ENCODE data around the gene NEUROD2.

NEUROD2 gene

DNA sequence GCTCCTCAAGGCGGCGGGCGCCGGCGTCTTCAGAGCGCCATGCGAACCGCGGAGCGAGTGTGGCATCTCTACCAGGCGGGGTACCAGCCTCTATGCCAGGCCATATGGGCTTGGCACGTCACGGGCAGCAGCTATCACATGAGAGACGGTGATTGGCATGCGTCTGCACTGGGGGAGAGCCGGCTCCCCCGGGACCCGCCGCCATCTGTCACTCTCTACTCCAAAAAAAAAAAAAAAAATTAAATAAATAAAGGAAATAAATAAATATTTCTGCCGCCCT is at the start of gene NEUROD2:
NEUROD2 (minus strand) TSS at position 70 of the 280 bp plus-strand sequence. CDS start 1,321 bp downstream, outside the sequence.
- DNase-seq (ENCODE audit: low read depth in 2 of 2), result no peak

DNA sequence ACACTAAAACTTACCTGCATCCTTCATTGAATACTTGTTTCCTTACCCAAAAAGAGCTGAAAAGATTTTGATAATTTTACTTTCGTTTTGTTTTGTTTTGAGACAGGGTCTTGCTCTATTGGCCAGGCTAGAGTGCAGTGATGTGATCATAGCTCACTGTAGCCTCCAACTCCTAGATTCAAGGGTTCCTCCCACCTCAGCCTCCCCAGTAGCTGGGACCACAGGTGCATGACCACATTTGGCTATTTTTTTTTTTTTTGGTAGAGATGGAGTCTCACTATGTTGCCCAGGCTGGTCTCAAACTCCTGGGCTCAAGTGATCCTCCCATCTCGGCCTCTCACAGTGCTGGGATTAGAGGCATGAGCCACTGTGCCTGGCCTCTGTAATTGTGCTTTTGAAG is 47.4 kb upstream of the NEUROD2 start:
- no peak for DNase-seq (ENCODE audit: low read depth in 2 of 2)

DNA sequence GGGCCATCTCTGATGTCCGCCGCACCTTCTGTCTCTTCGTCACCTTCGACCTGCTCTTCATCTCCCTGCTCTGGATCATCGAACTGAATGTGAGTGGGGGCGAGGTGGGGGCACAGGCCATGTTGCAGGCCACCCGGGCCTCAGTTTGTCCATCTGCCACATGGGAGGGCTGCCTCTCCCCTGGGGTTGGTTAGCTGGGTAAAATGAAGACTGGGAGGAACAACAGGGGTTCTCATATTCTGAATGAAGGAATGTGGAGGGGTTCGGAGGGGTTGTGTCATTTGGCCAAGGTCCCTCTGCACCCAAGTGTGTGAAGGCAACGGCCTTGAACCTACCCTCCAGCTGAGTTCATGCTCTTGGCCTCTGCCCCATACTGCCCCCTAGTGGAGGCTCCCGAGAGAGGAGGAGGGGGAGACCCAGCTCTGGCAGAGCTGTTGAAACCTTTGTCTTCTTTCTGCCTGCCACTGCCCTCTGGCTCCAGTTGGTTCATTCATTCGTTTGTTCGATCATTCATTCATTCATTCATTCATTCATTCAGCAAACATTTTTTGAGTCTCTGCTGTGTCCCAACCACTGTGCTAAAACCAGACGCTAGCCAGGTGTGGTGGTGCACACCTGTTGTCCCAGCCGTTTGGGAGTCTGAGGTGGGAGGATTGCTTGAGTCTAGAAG is 46.1 kb upstream of the NEUROD2 start:
- peak; percentile 46 to 62 for DNase-seq (ENCODE audit: low read depth in 2 of 2)

DNA sequence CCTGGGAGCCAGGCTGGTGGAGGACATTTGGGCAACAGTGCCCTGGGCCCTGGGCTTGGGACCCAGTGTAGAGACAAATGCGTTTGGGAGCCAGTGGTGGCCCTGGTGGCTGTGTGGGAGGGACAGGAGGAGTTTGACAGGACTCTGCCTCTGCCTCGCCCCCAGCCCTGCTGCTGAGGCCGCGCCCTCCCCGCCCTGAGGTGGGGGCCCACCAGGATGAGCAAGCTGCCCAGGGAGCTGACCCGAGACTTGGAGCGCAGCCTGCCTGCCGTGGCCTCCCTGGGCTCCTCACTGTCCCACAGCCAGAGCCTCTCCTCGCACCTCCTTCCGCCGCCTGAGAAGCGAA is 45.6 kb upstream of the NEUROD2 start:
- no peak for DNase-seq (ENCODE audit: low read depth in 2 of 2)

DNA sequence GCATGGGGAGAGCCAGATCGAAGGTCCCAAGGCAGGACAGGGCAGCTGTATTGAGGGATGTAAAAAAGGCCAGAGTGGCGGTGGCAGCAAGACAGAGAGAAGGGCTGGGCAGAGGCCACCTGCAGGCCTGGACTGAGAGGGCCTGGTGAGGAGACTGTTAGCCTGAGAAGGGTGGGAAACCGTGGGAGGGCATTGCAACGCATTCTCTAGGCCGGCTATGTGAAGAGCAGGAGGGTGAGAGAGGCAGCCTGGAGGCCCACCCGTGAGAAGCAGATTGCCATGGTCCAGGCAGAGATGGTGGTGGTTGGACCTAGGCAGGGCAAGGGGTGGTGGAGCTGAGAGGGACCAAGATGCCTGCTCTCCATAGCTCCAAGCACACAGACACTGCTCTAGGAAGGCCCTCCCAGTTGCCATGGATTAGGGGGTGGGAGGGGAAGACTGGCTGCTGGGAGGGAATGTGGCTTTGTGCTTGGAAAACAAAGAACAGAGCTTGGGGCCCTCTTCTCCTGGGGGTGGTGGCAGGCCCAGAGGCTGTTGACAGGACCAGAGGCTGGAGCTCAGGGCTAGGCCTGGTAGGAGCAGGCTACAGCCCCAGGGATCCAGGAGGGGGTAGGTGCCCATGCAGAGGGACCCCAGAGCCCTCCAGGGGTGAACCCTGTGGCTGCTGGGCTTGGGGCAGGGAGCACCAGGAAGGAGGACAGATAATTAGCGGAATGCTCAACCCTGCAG is 45.0 kb upstream of the NEUROD2 start:
- DNase-seq (ENCODE audit: low read depth in 2 of 2), result no peak

DNA sequence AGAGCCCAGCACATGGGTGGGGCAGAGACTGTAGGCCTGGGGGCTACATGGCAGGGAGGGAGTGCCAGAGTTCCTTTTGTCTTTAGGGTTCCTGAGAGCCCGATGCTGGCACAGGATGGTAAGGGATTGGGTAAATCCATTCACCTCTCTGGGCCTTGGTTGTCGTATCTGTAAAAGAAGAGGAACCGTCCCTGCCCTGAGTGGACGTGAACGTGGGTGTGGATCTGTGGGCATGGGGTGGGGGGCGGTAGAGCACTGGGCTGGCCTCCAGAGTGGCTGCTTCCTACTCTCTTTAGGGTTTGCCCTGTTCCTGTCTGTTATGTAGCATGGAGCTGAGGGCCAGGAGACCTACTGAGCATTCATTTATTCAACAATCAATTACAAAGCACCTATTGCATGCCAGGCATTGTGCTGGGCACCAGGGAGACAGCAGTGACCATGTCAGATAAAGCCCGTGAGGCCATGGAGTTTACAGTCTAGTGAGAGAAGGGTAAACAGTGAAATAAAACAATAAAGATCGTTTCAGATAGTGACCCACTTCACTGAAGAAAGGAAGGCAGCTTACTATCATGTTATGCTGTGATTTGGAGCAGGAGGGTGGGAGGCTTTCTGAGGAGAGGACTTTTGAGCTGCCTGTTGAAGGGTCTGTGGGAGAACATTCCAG is 44.3 kb upstream of the NEUROD2 start:
- no peak for DNase-seq (ENCODE audit: low read depth in 2 of 2)

DNA sequence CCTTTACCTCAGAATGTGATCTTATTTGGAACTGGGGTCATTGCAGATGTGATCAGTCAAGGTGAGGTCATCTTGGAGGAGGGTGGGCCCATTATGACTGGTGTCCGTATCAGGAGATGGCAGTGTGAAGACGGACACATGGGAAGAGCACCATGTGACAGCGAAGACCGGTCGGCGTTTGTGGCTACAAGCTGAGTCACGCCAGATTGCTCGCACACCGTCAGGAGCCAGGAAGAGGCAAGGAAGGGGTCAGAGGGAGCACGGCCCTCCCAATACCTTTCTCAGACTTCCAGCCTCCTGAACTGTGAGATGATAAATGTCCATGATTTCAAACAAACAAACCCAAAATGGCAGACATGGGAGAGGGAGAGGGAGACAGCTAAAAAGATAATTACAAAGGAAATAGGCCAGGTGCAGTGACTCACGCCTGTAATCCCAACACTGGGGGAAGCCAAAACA is 42.4 kb upstream of the NEUROD2 start:
- no peak for DNase-seq (ENCODE audit: low read depth in 2 of 2)

DNA sequence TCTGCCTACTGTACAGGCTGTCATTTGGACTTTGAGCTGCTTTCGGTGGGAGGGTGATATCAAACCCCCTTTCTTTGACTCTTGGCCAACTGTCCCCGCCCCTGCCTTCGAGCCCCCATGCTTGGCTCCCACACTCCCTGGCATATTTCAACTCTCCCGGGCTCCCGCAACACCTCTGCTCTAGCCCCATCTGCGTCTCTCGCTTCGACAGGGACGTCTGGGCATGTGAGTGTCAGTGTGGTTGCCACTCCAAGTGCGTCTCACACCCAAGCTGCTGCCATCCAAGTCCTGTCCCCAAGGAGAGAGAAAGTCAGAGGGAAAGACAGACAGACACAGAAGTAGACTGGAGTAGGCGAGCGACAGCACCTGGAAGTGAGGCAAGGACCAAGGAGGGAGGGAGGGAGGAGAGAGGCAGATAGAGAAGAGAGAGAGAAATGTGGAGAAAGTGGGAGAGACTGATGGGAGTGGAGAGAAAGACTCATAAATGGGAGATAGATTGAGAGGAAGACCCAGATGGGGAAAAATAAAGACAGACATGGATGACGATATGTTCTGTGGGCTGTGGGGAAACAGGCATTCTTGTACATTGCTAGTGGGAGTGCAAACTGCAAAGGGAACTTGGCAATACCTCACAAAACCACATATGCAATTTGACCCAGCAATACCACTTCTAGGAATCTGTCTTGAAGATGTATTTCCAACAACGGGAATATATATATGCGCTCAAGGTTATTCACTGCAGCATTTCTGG is 41.1 kb upstream of the NEUROD2 start:
- no peak for DNase-seq (ENCODE audit: low read depth in 2 of 2)

DNA sequence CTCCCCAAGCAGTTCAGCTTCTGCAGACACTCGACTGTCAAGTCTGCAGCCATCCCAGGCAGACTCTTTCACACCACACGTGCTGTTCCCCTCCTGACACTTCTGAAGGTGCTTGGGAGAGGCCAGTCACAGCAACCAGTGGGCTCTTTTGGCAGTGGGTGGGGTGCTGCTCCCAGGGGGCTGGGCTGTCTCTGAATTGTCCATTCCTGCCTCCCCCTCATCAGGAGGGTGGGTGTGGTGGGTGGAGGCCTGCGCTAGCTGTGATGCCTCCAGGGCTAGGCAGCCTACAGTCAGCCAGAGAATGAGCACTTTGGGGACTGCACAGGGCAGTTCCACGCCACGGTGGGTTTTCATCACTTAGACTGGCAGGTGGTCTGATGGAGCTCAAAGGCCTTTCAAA is 39.5 kb upstream of the NEUROD2 start:
- no peak for DNase-seq (ENCODE audit: low read depth in 2 of 2)

DNA sequence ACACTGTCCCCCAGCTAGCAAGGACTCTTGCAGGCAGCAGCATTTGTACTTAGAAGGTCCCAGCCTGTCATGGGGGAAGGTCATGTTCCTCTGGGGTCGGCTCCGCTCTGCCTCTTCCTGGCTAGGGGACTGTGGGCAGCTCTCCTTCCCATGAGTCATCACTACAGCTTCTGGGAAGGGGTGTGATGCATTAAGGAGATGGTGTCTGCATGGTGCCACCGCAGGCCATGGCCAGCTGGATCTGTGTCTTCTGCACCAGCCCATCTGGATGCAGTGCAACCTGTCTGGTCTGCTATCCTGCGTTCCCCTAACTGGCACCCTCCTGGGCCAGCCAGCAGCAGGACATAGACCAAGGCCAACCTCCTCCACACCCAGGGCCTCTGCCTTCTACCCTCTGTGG is 35.6 kb upstream of the NEUROD2 start:
- no peak for DNase-seq (ENCODE audit: low read depth in 2 of 2)

DNA sequence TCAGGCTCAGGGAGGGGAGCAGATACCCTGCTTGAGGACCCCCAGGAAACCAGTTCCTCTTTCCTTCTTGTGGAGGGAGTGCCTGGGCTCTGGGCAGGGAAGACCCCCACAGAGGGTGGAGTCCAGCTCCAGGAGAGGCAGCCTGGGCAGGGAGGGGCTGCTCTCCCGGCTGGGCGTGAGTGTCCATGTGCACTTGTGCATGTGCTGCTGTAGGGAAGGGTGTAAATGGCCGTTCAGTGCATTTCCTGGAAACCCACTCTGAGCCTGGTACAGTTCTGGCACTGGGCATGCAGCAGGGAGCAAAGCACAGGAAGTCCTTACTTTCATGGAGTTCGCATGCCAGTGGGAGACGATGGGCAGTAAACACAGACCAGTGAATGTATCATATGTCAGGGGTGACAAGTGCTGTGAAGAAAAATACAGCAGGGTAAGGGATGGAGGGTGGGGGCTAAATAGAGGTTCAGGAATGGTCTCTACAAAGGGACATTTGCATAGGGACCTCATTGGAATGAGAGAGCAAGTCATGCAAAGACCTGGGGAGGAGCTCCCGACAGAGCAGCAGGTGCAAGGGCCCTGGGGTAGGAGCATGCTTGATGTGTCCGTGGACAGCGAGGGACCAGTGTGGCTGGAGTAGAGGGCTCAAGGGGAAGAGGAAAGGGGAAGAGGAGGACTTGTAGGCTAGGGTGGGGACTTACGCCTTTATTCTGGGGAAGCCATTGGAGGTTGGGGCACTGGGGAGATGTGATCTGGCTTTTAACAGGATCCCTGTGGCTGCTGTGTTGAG is 34.8 kb upstream of the NEUROD2 start:
- no peak for DNase-seq (ENCODE audit: low read depth in 2 of 2)

DNA sequence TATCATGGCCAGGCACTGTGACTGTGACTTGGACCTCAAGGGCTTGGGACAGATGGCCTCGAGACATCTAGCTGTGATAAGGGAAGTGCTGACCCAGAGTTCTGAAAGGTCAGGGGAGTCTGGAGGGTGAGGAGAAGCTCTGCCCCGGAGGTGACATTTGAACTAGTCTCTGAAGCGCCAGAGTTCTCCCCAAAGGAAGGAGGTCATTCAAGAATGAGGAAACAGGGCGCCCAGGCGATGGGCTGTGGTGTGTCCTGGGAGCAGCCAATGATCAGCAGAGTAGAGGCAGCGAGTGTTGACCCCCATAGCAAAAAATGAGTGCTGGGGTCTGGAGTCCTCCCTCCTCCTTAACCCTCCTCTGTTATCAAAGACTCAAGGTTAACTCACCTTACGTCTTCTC is 34.2 kb upstream of the NEUROD2 start:
- no peak for DNase-seq (ENCODE audit: low read depth in 2 of 2)

DNA sequence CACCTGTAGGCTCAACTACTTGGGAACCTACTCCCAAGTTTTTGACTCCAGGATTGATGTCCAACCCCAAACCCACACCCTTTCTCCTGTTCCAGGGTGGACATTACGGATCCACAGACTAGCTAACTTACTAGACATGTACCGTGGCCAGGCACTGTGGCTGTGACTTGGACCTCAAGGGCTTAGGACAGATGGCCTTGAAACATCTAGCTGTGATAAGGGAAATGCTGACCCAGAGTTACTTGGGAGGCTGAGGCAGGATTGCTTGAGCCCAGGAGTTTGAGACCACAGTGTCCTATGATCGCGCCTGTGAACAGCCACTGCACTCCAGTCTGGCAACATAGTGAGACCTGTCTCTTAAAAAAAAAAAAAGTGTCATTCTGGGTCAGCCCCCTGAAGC is 33.4 kb upstream of the NEUROD2 start:
- no peak for DNase-seq (ENCODE audit: low read depth in 2 of 2)

DNA sequence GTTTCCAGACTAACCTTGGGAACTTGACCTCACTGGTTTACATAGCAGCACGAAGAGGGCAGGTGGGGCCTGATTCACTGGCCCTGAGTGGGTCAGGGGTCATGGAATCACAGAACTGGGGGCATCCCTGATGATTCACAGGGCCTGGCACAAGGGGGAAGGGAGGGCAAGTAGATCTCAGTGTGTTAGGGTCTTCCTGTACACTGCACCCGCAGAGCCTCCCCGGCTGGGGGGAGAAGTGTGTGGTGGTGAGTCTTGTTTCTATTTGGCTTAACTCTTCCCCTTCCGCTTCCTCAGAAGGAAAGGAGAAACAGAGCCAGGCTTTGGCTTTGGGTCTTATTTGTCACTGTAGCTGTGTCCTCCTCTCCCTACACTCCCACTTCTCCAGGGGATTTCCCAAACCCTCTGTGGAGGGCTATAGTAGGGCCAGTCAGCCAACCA is 32.9 kb upstream of the NEUROD2 start:
- DNase-seq (ENCODE audit: low read depth in 2 of 2), result no peak

DNA sequence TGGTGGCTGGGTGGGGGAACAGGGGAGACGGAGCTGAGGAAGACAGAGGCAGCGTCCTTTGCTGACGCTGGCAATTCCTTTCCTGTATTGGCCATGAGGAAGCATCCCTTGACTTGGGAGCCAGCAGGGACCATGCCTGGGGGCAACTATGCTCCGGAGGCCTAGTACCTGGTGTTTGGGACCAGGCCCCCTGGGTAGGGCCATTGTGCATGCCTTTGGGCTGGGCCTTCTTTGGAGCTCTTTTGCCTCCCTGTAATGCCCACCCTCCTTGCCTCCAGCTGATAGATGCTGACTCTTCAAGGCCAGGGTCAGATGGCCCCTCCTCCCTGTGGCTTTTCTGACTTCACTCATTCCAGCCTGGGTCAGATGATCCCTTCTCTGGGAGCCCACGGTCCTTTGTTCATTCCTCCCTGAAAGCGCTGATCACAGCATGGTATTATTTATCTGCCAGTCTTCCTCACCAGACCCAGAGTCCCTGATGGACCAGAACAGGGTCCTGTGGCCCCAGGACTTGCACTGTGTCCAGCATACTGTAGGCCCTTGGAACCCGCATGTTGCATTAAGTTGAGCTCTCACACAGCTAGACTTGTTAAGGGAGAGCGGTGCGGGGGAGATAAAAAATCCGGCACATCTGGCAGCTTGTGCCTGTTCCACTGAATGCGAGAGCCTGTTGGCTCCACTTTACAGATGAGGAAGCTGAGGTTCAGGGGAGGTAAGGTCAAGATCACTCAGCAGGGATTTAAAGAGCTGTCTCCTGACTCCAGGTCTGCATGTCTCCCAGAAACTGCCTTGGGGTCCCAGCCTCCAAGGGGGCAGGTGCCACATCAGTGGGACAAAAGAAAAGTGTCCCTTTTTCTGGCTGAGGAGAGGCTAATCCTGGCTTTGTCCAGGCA is 32.1 kb upstream of the NEUROD2 start:
- DNase-seq (ENCODE audit: low read depth in 2 of 2), result no peak

DNA sequence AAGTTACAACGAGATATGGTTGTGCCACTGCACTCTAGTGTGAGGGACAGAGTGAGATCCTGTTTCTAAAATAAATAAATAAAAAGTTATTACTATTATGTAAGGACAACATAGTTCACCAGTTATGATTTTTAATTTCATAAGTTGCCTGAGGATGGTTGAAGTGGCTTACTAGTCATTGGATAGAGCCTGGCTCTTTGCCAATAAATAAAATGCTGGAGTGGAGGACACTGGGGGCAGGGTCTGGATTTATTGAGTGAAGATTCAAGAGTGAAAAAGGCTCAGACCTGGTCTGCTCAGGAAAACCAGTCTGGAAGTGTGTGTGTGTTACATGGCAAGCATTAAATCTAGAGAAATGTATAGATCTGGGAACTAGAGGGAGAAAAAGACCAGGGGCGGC is 31.3 kb upstream of the NEUROD2 start:
- DNase-seq (ENCODE audit: low read depth in 2 of 2), result no peak

DNA sequence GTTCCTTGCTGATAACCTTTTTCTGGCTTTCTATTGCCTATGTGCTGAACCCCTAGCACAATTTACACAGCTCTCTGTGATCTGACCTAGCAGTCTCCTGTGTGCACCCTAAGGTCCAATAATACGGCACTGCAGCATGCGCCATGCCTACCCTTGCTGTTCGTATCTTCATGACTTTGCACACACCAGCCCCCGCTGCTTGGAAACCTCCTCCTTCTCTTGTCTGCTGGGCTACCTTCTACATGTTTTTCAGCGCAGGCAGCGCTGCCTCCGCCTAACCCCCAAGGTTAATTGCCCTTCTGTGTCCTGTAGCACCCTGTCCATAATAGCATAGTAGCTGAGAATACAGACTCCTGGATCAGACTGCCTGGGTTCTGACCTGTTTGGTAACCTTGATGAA is 30.6 kb upstream of the NEUROD2 start:
- no peak for DNase-seq (ENCODE audit: low read depth in 2 of 2)

DNA sequence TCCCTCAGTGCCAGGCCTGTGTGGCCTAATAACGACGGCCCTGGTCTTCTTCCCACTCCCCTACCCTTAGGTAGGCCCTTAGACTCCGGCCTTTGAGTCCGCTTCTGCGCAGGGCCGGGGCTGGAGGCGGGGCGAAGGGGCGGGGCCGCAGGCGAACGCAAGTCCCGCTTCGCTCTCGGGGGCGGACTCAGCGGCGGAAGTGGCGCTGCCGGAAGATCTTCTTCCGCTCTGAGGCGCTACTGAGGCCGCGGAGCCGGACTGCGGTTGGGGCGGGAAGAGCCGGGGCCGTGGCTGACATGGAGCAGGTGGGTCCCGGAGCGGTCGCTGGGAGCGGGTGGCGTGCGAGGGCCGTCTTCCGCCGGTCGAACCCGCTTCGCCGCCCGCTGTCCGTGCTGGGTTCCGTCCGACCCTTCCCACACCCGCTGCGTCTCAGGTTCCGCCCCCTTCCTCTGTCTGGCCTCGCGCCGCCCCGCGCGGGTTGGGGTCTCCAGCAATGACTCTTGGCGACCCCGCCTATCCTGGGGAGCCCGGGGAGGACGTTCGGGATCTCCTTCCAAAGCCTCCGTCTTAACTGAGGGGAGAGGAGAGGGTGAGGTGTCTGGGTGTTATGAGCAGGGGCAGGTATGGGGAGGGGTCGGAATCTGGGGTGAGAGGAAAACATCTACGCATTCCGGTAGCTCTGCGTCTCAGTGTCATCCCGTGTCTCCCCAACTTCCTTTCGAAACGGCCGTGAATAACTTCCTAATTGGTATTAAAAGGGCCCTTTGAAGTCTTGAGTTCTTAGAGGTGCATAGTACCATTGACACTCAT is 29.4 kb upstream of the NEUROD2 start, which contains the start of gene STARD3:
STARD3 (plus strand) TSS at position 218 of the 810 bp plus-strand sequence. CDS start 16,388 bp downstream, outside the sequence.
- peak; percentile 77 to 80 for DNase-seq (ENCODE audit: low read depth in 2 of 2)

DNA sequence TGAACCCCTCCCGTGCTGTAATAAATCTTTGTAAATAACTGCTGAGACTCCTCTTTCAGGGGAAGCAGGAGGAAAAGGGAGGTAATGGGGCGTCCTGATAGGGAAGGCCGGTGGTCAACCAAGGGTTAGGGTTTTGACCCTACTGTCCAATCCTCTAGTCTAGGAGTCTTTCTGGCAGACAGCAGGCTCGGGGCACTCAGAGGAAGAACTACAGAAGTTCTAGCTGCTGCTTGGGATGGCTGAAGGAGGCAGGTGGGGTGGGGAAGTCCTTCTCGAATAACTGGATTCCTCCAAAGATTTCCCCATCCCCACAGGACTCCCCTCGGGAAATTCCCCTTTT is 28.8 kb upstream of the NEUROD2 start:
- no peak for DNase-seq (ENCODE audit: low read depth in 2 of 2)
